Mesodermal cell (in vitro differentiated cells): ENCODE results near the gene HOXB8.

Experiments used
- H3K27ac ChIP-seq: 2 replicates; pipeline ENCODE4 v1.7.0; 2013; ENCODE audit warnings: mild to moderate bottlenecking, low read depth, low read length, moderate library complexity; ENCODE audit not compliant: severe bottlenecking
- H3K36me3 ChIP-seq: 2 replicates; pipeline ENCODE4 v1.7.1; 2013; ENCODE audit warnings: mild to moderate bottlenecking, low read length, moderate library complexity; ENCODE audit not compliant: control insufficient read depth, insufficient read depth
- H3K4me1 ChIP-seq: one replicate; pipeline ENCODE4 v1.7.1; 2013; ENCODE audit warnings: mild to moderate bottlenecking, low read length; ENCODE audit not compliant: insufficient read depth, control insufficient read depth, poor library complexity, severe bottlenecking
- H3K4me3 ChIP-seq: 2 replicates; pipeline ENCODE4 v1.7.0; 2013; ENCODE audit warnings: low read length, control low read depth, mild to moderate bottlenecking; ENCODE audit not compliant: insufficient read depth, poor library complexity, severe bottlenecking; ENCODE audit errors: extremely low read depth
- H3K9me3 ChIP-seq: 2 replicates; pipeline ENCODE4 v1.7.1; 2013; ENCODE audit warnings: mild to moderate bottlenecking, low read length, moderate library complexity; ENCODE audit not compliant: control insufficient read depth
- WGBS, 2 experiments: methylation state at CpG; one replicate each; pipeline ENCODE4 v1.1.5; 2013; ENCODE audit warnings: missing lambda C conversion rate in 2 of 2; ENCODE audit not compliant: insufficient coverage in 2 of 2; 5-methylcytosine and 5-hydroxymethylcytosine counted together

Gene HOXB8

GRCh38 chr17:48605991-48606891 lies 8.9 kb downstream of the HOXB8 start:
- WGBS, 2 experiments: 10 to 13% methylated on average over 23 of the region's 41 CpGs
- Histone ChIP-seq H3K4me3 (peak overlapping the region; percentile 5), H3K9me3 (no peaks in the 10 kb centered on the region), H3K27ac (peak overlapping the region; percentile 73), H3K4me1 (peaks cover 21% of the 10 kb centered on the region), H3K36me3 (no peaks in the 10 kb centered on the region)

- H3K27ac ChIP-seq: peak overlapping the region; percentile 73
- no peaks in the 10 kb centered on the region for H3K9me3 ChIP-seq
- H3K4me1 ChIP-seq: peaks cover 15% of the 10 kb centered on the region
- WGBS, 2 experiments: 4 to 12% methylated on average over 7 to 8 of the region's 10 CpGs
- H3K4me3 ChIP-seq: no peak overlapping the region
- H3K36me3 ChIP-seq: no peaks in the 10 kb centered on the region
Measured at GRCh38 chr17:48605409-48605919, 9.6 kb downstream of the HOXB8 start.

- peak within 1 kb of the TSS; percentile 73 for H3K27ac ChIP-seq
- WGBS, 2 experiments: 15% methylated on average over 11 to 13 of the region's 16 CpGs
- H3K9me3 ChIP-seq: no peaks in the 10 kb centered on the region
- H3K36me3 ChIP-seq: no peaks in the 10 kb centered on the region
- peak within 1 kb of the TSS; percentile 33 for H3K4me3 ChIP-seq
- peaks cover 12% of the 10 kb centered on the region for H3K4me1 ChIP-seq
Measured at GRCh38 chr17:48604770-48605329, 10.2 kb downstream of the HOXB8 start, which contains the start of gene HOXB6. Gene HOXB6 (minus strand): TSS chr17:48604986. CDS start chr17:48598150, 6,836 bp downstream.

DNA sequence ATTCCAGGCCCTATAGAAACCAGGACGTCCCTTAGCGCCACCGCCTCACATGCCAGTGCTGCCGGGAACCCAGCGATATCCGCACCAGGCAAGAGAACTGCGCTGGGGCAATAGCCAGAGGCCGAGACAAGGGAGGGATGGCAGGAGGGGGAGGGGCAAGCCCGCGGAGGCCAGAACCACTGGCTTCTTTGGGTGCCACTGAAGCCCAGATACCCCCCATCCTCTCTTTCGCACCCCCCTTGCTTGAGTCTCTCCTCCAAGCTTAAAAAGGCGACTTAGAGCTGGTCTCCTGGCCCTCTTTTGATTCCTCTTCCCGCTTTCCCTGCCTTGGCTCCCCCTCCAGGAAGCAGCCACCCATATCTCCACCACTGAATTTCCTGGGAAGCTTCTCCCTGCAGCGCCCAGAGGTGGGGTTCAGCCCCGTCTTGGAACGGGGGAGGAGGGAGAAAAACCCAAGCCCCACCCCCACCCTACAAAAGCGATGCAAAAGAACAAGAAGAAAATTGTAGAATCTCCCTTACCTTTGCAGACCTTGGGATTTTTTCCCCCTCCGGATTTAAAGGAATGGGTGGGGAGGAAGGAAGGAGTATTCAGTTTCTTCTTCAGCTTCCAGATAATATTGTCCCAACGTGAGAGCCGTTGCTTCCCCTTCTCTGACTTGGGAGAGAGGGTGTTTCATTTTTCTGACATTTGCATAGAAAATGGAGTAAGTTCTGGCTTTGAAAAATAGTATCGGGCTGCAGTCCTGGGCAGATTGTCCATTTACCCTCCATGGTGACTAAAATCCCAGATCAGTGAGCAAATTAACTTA lies 10.9 kb downstream of the HOXB8 start:
- H3K4me3 ChIP-seq: peak overlapping the region; percentile 33
- H3K4me1 ChIP-seq: peaks cover 9% of the 10 kb centered on the region
- no peaks in the 10 kb centered on the region for H3K9me3 ChIP-seq
- no peaks in the 10 kb centered on the region for H3K36me3 ChIP-seq
- peak overlapping the region; percentile 69 for H3K27ac ChIP-seq
- WGBS, 2 experiments: 0 to 1% methylated on average over 6 to 11 of the region's 21 CpGs

DNA sequence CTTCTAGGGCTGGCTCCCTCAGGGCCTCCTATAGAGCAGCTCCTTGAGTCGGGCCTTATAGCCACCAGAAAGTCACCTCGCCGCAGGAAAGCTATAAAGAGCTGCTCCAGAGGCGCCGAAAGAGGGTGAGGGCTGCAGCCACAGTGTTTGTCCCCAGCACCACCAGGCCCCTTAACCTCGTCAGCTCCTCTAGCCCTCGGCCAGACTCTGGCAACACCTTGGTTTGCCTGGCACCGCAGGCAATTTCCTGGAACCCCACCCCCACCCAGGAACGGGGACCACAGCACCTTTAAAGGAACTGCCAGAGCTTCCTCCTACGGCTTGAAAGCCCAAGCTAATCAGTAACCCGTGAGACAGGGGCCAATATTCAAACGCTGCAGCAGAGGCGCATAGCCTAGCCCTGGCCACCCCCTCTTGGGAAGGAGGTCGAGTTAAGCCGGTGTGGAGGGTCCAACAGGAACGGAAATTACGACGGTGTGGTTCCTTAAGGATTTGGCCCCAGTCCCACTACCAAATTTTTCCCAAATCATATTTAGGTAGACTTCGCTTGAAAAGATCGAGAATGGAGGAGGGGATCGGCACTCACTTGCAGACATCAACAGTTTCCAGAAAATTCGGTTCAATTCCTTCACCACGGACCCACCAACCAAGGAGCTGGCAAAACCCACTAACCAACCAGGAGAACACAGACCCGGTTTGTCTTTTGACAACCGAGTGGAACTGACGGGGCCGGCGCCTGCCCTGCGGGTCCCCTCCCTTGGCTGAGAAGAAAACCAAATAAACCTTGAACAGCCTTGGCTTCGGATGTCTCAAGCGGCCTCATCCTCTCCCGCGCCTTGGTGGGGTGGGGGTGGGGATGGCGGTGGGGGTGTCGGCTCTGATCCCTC lies 13.3 kb downstream of the HOXB8 start:
- 6 to 12% methylated on average over 17 to 23 of the region's 35 CpGs for WGBS, 2 experiments
- H3K4me1 ChIP-seq: peaks cover 12% of the 10 kb centered on the region
- no peaks in the 10 kb centered on the region for H3K9me3 ChIP-seq
- H3K36me3 ChIP-seq: no peaks in the 10 kb centered on the region
- peak overlapping the region; percentile 91 for H3K27ac ChIP-seq
- H3K4me3 ChIP-seq: peak overlapping the region; percentile 33

DNA sequence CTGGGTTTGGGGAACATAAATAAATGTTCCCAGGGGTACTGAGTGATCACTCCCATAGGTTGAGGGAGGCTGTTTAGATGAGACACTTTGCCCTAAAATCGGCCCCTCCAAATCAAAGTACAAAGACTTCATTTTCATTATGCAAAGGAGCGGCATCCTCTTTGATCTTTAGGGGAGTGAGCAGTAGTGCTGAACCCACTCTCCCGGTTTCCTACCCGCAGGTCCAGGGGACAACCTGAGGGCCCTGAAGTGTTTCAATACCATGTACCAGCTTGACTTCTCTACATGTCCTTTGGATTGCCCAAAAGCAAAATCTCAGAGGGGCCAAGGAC lies 13.9 kb downstream of the HOXB8 start:
- Histone ChIP-seq H3K4me1 (peaks cover 13% of the 10 kb centered on the region), H3K36me3 (no peaks in the 10 kb centered on the region), H3K9me3 (no peaks in the 10 kb centered on the region), H3K27ac (peak overlapping the region; percentile 91), H3K4me3 (peak overlapping the region; percentile 33)
- 0 to 6% methylated on average over 2 of the region's 4 CpGs for WGBS, 2 experiments

GRCh38 chr17:48600244-48601098 lies 14.6 kb downstream of the HOXB8 start:
- H3K4me1 ChIP-seq: peaks cover 17% of the 10 kb centered on the region
- peak overlapping the region; percentile 91 for H3K27ac ChIP-seq
- no peaks in the 10 kb centered on the region for H3K36me3 ChIP-seq
- 6% methylated on average over 12 to 14 of the region's 17 CpGs for WGBS, 2 experiments
- no peaks in the 10 kb centered on the region for H3K9me3 ChIP-seq
- peak overlapping the region; percentile 33 for H3K4me3 ChIP-seq

DNA sequence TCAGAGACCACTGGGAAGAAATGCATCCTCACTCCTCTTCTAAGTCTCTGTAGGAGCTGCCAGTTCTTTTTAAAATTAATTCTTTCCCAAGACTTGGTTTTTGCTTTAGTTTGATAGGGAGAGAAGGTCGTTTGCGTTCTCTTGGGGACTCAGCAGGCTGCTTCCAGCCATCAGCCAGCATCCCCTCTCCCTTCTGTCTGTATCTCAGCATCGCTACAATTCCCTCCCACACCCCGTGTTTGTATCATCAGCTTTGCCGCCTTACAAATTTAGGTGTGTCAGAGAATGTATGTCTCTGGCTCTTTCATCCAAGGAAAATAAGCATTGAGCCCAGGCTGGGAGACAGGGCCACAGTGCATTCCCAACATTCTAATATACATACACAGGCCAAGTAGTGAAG lies 15.7 kb downstream of the HOXB8 start:
- Histone ChIP-seq H3K4me1 (peaks cover 25% of the 10 kb centered on the region), H3K36me3 (no peaks in the 10 kb centered on the region), H3K4me3 (peak overlapping the region; percentile 54), H3K9me3 (no peaks in the 10 kb centered on the region), H3K27ac (peak overlapping the region; percentile 91)
- 20% methylated on average over 1 of the region's 5 CpGs; no CpG with 5 or more reads in 1 of the 2 experiments for WGBS, 2 experiments

- 10 to 11% methylated on average over 3 to 4 of the region's 7 CpGs for WGBS, 2 experiments
- Histone ChIP-seq H3K36me3 (no peaks in the 10 kb centered on the region), H3K4me1 (peaks cover 29% of the 10 kb centered on the region), H3K27ac (peak overlapping the region; percentile 91), H3K9me3 (no peaks in the 10 kb centered on the region), H3K4me3 (peak overlapping the region; percentile 54)
Measured at GRCh38 chr17:48598736-48599135, 16.4 kb downstream of the HOXB8 start.
